Transverse colon (tissue), 4 donors: ENCODE results near the gene USP48.

Source experiments
- CTCF ChIP-seq, 5 experiments: fragments of 200-600 bp in 3 of 5; fragments of 450-650 bp in 2 of 5; sonication (generic) in 3 of 5; IDR thresholded peaks; 1 replicate in 2 of 5; 2 replicates in 3 of 5; pipeline ENCODE4 v1.5.1; 2016 to 2017; ENCODE audit warnings: antibody characterized with exemption in 5 of 5, inconsistent platforms in 3 of 5, mild to moderate bottlenecking in 2 of 5, moderate library complexity in 1 of 5
- EP300 ChIP-seq: sonication (generic); formaldehyde crosslinking; IDR thresholded peaks from one replicate; pipeline ENCODE4 v1.6.1; 2017; ENCODE audit warnings: antibody characterized with exemption, low read depth
- POLR2A ChIP-seq: fragments of 450-650 bp; IDR thresholded peaks from one replicate; pipeline ENCODE4 v1.6.1; 2016; ENCODE audit warnings: antibody characterized with exemption, mild to moderate bottlenecking, moderate library complexity
- POLR2AphosphoS5 ChIP-seq, 3 donors: sonication (generic); formaldehyde crosslinking; IDR thresholded peaks; one replicate each; pipeline ENCODE4 v1.6.1; 2016; ENCODE audit warnings: antibody characterized with exemption in 3 of 3

- TF ChIP-seq CTCF (IDR thresholded peaks at IDR 0.05) (no peak), POLR2AphosphoS5 (IDR thresholded peaks at IDR 0.05) (no peak), POLR2A (no peak), EP300 (no peak)
These were observed 117.0 kb downstream of the USP48 start for GRCh38 chr1:21665711-21666575.
